ENCODE measurements around the gene C1QTNF12.

Gene C1QTNF12

GRCh38 chr1:1240822-1241587 lies 5.5 kb downstream of the C1QTNF12 start:
- DNase-seq (ENCODE audit: low read depth, low spot score) = no peak

GRCh38 chr1:1240348-1240732 lies 6.2 kb downstream of the C1QTNF12 start:
- no peak for DNase-seq (ENCODE audit: low read depth, low spot score)

GRCh38 chr1:1239614-1240347 lies 6.7 kb downstream of the C1QTNF12 start:
- DNase-seq (ENCODE audit: low read depth, low spot score) = no peak

- no peak for DNase-seq (ENCODE audit: low read depth, low spot score)
Measured at GRCh38 chr1:1239227-1239613, 7.3 kb downstream of the C1QTNF12 start.

GRCh38 chr1:1238702-1239178 lies 7.8 kb downstream of the C1QTNF12 start:
- no peak for DNase-seq (ENCODE audit: low read depth, low spot score)

- DNase-seq (ENCODE audit: low read depth, low spot score) = no peak
Measured at GRCh38 chr1:1237874-1238701, 8.4 kb downstream of the C1QTNF12 start.

- DNase-seq (ENCODE audit: low read depth, low spot score) = no peak
Measured at GRCh38 chr1:1236945-1237873, 9.3 kb downstream of the C1QTNF12 start.

GRCh38 chr1:1236176-1236763 lies 10.3 kb downstream of the C1QTNF12 start:
- no peak for DNase-seq (ENCODE audit: low read depth, low spot score)

- no peak for DNase-seq (ENCODE audit: low read depth, low spot score)
Measured at GRCh38 chr1:1235016-1235744, 11.3 kb downstream of the C1QTNF12 start.

GRCh38 chr1:1234180-1234808 lies 12.2 kb downstream of the C1QTNF12 start:
- DNase-seq (ENCODE audit: low read depth, low spot score) = no peak

- no peak for DNase-seq (ENCODE audit: low read depth, low spot score)
Measured at GRCh38 chr1:1233567-1233892, 13.0 kb downstream of the C1QTNF12 start.

- no peak for DNase-seq (ENCODE audit: low read depth, low spot score)
Measured at GRCh38 chr1:1232796-1233566, 13.5 kb downstream of the C1QTNF12 start.

- no peak for DNase-seq (ENCODE audit: low read depth, low spot score)
Measured at GRCh38 chr1:1232208-1232795, 14.2 kb downstream of the C1QTNF12 start, which contains the start of gene B3GALT6. TSS of gene B3GALT6 (plus strand) at chr1:1232237. CDS start at chr1:1232279, 42 bp downstream.

- peak; percentile 94 for DNase-seq (ENCODE audit: low read depth, low spot score)
Measured at GRCh38 chr1:1231400-1232207, 14.9 kb downstream of the C1QTNF12 start, which contains the start of gene SDF4. TSS of gene SDF4 (minus strand) at chr1:1232001. CDS start at chr1:1228772, 3,229 bp downstream.

- DNase-seq (ENCODE audit: low read depth, low spot score) = no peak
Measured at GRCh38 chr1:1230656-1231399, 15.7 kb downstream of the C1QTNF12 start.

GRCh38 chr1:1229770-1230169 lies 16.8 kb downstream of the C1QTNF12 start:
- no peak for DNase-seq (ENCODE audit: low read depth, low spot score)

All from activated CD4-positive, CD25-positive, alpha-beta regulatory T cell treated with anti-CD3 and anti-CD28 coated beads, Interleukin-2, amount 50 U/mL, for 16 hours (primary cell).